HCT116 (cell line): ENCODE measurements around the gene MARS1. TPM values are rescaled to one million over a fixed set of nuclear protein-coding genes. Genes with fewer than 3 reads are reported as not detected.
"Not testable (repeated sequence)": the region's sequence is repeated elsewhere in the genome, so short reads cannot be mapped to it uniquely, and the experiment has no call there.

Experiments used
- ATAC-seq: fragments of 200-7000 bp; cut with Tn5 transposase; 2 replicates; pipeline ENCODE4 v1.9.1; 2020; ENCODE audit warnings: mild to moderate bottlenecking, moderate library complexity
- BruUV-seq: library from RNA; stranded (reverse); fragments of 400-500 nt; replicated peaks from 2 replicates; lab custom pipeline; 2021; lab: Mats Ljungman, UMichigan
- CTCF ChIA-PET: fragments of 300-600 bp; sonication (Branson Sonifier 250); formaldehyde crosslinking; loops from one replicate; lab custom pipeline; 2021; ENCODE audit warnings: antibody characterized with exemption; lab: Charles Lee
- POLR2A ChIA-PET: fragments of 300-600, 350-600 bp; sonication (Branson Sonifier 250); formaldehyde crosslinking; loops from one replicate; lab custom pipeline; 2021; ENCODE audit warnings: antibody characterized with exemption; lab: Charles Lee
- RAD21 ChIA-PET, 2 experiments: fragments of 300-600 bp; sonication (Branson Sonifier 250); formaldehyde crosslinking; loops; one replicate each; lab custom pipeline; 2023; ENCODE audit warnings: low total read pairs in 2 of 2; ENCODE audit not compliant: uncharacterized antibody in 2 of 2, unreplicated experiment in 2 of 2, low non-redundant PET in 1 of 2; lab: Charles Lee
- DNase-seq: peaks from one replicate; pipeline ENCODE4 v3.0.0-alpha.2; 2010; ENCODE audit warnings: low read depth, low spot score
- H2AFZ ChIP-seq: fragments of 200-600 bp; shearing (Covaris generic), sonication (generic); 2 replicates; pipeline ENCODE4 v1.6.1; 2017; ENCODE audit warnings: low read depth, mixed run types, mixed read lengths, antibody characterized with exemption, low read length; ENCODE audit not compliant: poor library complexity, severe bottlenecking
- H3K27ac ChIP-seq: 2 replicates; pipeline ENCODE4 v1.5.1; 2012; ENCODE audit warnings: low read depth, low read length
- H3K27me3 ChIP-seq: fragments of 200-600 bp; sonication (generic); 2 replicates; pipeline ENCODE4 v1.6.1; 2016; ENCODE audit warnings: mixed run types, low read length, mixed read lengths; ENCODE audit not compliant: insufficient read depth
- H3K36me3 ChIP-seq, 2 experiments: fragments of 200-500 bp in 1 of 2; fragments of 200-600 bp in 1 of 2; sonication (Bioruptor generic) in 1 of 2; sonication (generic) in 1 of 2; 2 replicates each; pipeline versions ENCODE4 v1.5.1 to v1.6.1; 2014 to 2016; ENCODE audit warnings: low read length in 2 of 2, inconsistent platforms in 1 of 2, mixed read lengths in 1 of 2, mixed run types in 1 of 2; ENCODE audit not compliant: insufficient read depth in 2 of 2, control insufficient read depth in 1 of 2
- H3K4me1 ChIP-seq, 2 experiments: fragments of 200-600 bp in 1 of 2; sonication (generic) in 1 of 2; 2 replicates each; pipeline versions ENCODE4 v1.5.1 to v1.6.1; 2012 to 2017; ENCODE audit warnings: low read length in 2 of 2, inconsistent platforms in 1 of 2, mild to moderate bottlenecking in 1 of 2, mixed read lengths in 1 of 2, mixed run types in 1 of 2, moderate library complexity in 1 of 2; ENCODE audit not compliant: insufficient read depth in 2 of 2, control insufficient read depth in 1 of 2
- H3K4me2 ChIP-seq: fragments of 200-600 bp; sonication (generic); 2 replicates; pipeline ENCODE4 v1.6.1; 2017; ENCODE audit warnings: mixed run types, low read length, mixed read lengths
- H3K4me3 ChIP-seq, 2 experiments: fragments of 200-600 bp in 1 of 2; sonication (generic) in 1 of 2; replicated peaks in 1 of 2; 2 replicates each; pipeline ENCODE4 v1.5.1; 2011 to 2016; ENCODE audit warnings: low read length in 2 of 2, control low read depth in 1 of 2, low read depth in 1 of 2, mild to moderate bottlenecking in 1 of 2, mixed read lengths in 1 of 2, mixed run types in 1 of 2
- H3K79me2 ChIP-seq: fragments of 200-600 bp; sonication (generic); 2 replicates; pipeline ENCODE4 v1.6.1; 2017; ENCODE audit warnings: mild to moderate bottlenecking, mixed run types, low read length, moderate library complexity, mixed read lengths; ENCODE audit not compliant: insufficient read depth
- H3K9ac ChIP-seq: fragments of 200-600 bp; sonication (generic); 2 replicates; pipeline ENCODE4 v1.6.1; 2016; ENCODE audit warnings: low read length, mixed read lengths
- H3K9me2 ChIP-seq: fragments of 200-600 bp; sonication (generic), shearing (Covaris generic); 2 replicates; pipeline ENCODE4 v1.6.1; 2017; ENCODE audit warnings: mixed run types, mild to moderate bottlenecking, moderate library complexity; ENCODE audit not compliant: insufficient read depth
- H3K9me3 ChIP-seq, 2 experiments: fragments of 200-500 bp in 1 of 2; fragments of 200-600 bp in 1 of 2; sonication (Bioruptor generic) in 1 of 2; sonication (generic) in 1 of 2; 2 replicates each; pipeline ENCODE4 v1.6.1; 2014 to 2017; ENCODE audit warnings: low read length in 2 of 2, mixed read lengths in 2 of 2, inconsistent platforms in 1 of 2, low read depth in 1 of 2, mild to moderate bottlenecking in 1 of 2, mixed run types in 1 of 2, moderate library complexity in 1 of 2; ENCODE audit not compliant: control insufficient read depth in 1 of 2, insufficient read depth in 1 of 2
- H4K20me1 ChIP-seq: fragments of 200-600 bp; sonication (generic), shearing (Covaris generic); 2 replicates; pipeline ENCODE4 v1.6.1; 2017; ENCODE audit warnings: mixed run types, mild to moderate bottlenecking, moderate library complexity; ENCODE audit not compliant: insufficient read depth
- CBX3 ChIP-seq: IDR thresholded peaks from 2 replicates; pipeline ENCODE4 v1.6.1; 2012; ENCODE audit warnings: low read depth
- POLR2AphosphoS5 ChIP-seq: IDR thresholded peaks from 2 replicates; pipeline ENCODE4 v1.6.1; 2011; ENCODE audit warnings: mild to moderate bottlenecking, low read depth, low read length, moderate library complexity
- REST ChIP-seq: IDR thresholded peaks from 2 replicates; pipeline ENCODE4 v1.6.1; 2012; ENCODE audit warnings: low read depth
- intact Hi-C: fragments of 100-400 bp; cut with micrococcal nuclease; formaldehyde crosslinking; loops from 2 replicates; pipeline ENCODE4 v1.10.0; 2022
- total RNA-seq: library from RNA; stranded (reverse); gene quantifications from one replicate; pipeline ENCODE4 v1.2.1, GENCODE V29; 2021; ENCODE audit not compliant: unreplicated experiment

MARS1 gene
- total RNA-seq, 1 experiment from 2014 or later: 344 TPM

- no peak overlapping the region for H2AFZ ChIP-seq
- no peaks in the 10 kb centered on the region for H3K9me3 ChIP-seq
- H3K27me3 ChIP-seq: no peaks in the 10 kb centered on the region
- H3K4me2 ChIP-seq: no peak overlapping the region
- no peak for ATAC-seq
- TF ChIP-seq POLR2AphosphoS5 (peak; percentile 80; the same call in 1 of the 2 replicates), REST (no peak)
- TF ChIP-seq, all 23 proteins: peak for 1
- Histone ChIP-seq H3K9me2 (no peaks in the 10 kb centered on the region), H3K36me3 (peaks cover 43 to 56% of the 10 kb centered on the region in 2 experiments; a peak in 3 of 4 replicates), H3K4me1 (peaks cover 13 to 31% of the 10 kb centered on the region in 2 experiments), H3K9ac (no peak overlapping the region), H3K4me3 (no peak overlapping the region), H3K79me2 (peaks cover 45% of the 10 kb centered on the region), H4K20me1 (peaks cover 7% of the 10 kb centered on the region; the same call in 1 of the 2 replicates), H3K27ac (peak overlapping the region; percentile 45)
- DNase-seq: no peak
- ChIA-PET POLR2A (interaction anchor here (0.6 to 1.6 kb wide), 5 partner anchors 11 to 30 kb away, joined by 3 to 6 read pairs (median 4); no protein-coding TSS in a partner anchor), RAD21 (interaction anchor here in 1 of 2 experiments (0.5 kb wide), 1 partner anchor 73 kb away, joined by 6 read pairs; no protein-coding TSS in a partner anchor), CTCF (no interaction called here)
- intact Hi-C loops: no loop called here
- no TSS peak for BruUV-seq
Measured at GRCh38 chr12:57516617-57517153, 28.8 kb downstream of the MARS1 start.

DNA sequence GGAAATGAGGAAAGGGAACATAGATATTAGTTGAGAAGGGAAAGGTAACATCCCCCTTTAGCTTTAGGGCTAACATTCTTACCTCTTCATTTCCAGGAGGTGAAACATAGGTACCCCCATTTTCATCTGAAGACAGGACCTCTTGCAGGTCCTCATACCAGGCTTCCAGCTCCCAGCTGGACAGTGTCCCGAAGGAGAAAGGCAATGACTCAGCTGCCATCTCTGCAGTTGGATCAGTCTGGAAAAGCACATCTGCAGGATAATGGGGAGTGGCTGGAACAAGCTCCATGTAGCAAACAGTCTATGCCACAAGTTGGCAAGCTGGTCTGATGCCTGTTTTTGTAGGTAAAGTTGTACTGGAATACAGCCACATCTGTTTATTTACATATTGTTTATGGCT lies 29.3 kb downstream of the MARS1 start:
- H3K9me3 ChIP-seq: no peaks in the 10 kb centered on the region
- H3K27ac ChIP-seq: peak overlapping the region; percentile 45
- H3K27me3 ChIP-seq: no peaks in the 10 kb centered on the region
- no TSS peak for BruUV-seq
- no peaks in the 10 kb centered on the region for H3K9me2 ChIP-seq
- ChIA-PET CTCF (no interaction called here), POLR2A (interaction anchor here (0.6 to 1.6 kb wide), 5 partner anchors 12 to 30 kb away, joined by 3 to 6 read pairs (median 4); no protein-coding TSS in a partner anchor), RAD21 (interaction anchor here in 1 of 2 experiments (0.5 kb wide), 1 partner anchor 73 kb away, joined by 6 read pairs; no protein-coding TSS in a partner anchor)
- DNase-seq (no peak), ATAC-seq (no peak)
- peaks cover 45% of the 10 kb centered on the region for H3K79me2 ChIP-seq
- intact Hi-C loops: no loop called here
- peaks cover 7% of the 10 kb centered on the region; the same call in 1 of the 2 replicates for H4K20me1 ChIP-seq
- TF ChIP-seq POLR2AphosphoS5 (peak; percentile 19), CBX3 (no peak)
- peaks cover 15 to 36% of the 10 kb centered on the region in 2 experiments for H3K4me1 ChIP-seq
- no peak overlapping the region for H3K9ac ChIP-seq
- H3K4me3 ChIP-seq: no peak overlapping the region
- no peak overlapping the region for H2AFZ ChIP-seq
- H3K4me2 ChIP-seq: no peak overlapping the region
- peaks cover 38 to 51% of the 10 kb centered on the region in 2 experiments; a peak in 3 of 4 replicates for H3K36me3 ChIP-seq

DNA sequence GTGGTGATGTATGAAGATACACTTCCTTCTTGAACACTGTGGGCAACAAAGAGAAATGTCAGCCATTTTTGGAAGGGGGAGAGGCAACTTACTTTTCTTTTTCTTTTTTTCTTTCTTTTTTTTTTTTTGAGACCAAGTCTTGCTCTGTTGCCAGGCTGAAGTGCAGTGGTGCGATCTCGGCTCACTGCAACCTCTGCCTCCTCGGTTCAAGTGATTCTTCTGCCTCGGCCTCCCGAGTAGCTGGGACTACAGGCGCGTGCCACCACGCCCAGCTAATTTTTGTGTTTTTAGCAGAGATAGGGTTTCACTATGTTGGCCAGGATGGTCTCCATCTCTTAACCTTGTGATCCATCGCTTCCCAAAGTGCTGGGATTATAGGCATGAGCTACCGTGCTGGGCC lies 29.9 kb downstream of the MARS1 start:
- intact Hi-C loops, H3K9me2 ChIP-seq, H2AFZ ChIP-seq, CTCF ChIA-PET, H4K20me1 ChIP-seq, H3K9me3 ChIP-seq, H3K27ac ChIP-seq, H3K4me2 ChIP-seq, H3K27me3 ChIP-seq, ATAC-seq, H3K4me3 ChIP-seq, DNase-seq, BruUV-seq, RAD21 ChIA-PET, H3K9ac ChIP-seq: not testable (repeated sequence)
- POLR2A ChIA-PET: interaction anchor here (1.1 to 1.6 kb wide), 2 partner anchors 12 to 29 kb away, joined by 3 to 4 read pairs; no protein-coding TSS in a partner anchor
- Histone ChIP-seq H3K4me1 (peaks cover 15 to 38% of the 10 kb centered on the region in 2 experiments), H3K79me2 (peaks cover 45% of the 10 kb centered on the region), H3K36me3 (peaks cover 34 to 46% of the 10 kb centered on the region in 2 experiments; a peak in 3 of 4 replicates)
